ENCODE measurements around the gene RPS6KL1. TPM values are rescaled to one million over a fixed set of nuclear protein-coding genes. Genes with fewer than 3 reads are reported as not detected.
A peak's percentile ranks its signal among the peaks of the same experiment; 100 is the strongest.

RPS6KL1 gene
- total and polyA plus RNA-seq, 5 experiments from 2014 or later = 0.50 to 6.4 (median 3.6) TPM

DNA sequence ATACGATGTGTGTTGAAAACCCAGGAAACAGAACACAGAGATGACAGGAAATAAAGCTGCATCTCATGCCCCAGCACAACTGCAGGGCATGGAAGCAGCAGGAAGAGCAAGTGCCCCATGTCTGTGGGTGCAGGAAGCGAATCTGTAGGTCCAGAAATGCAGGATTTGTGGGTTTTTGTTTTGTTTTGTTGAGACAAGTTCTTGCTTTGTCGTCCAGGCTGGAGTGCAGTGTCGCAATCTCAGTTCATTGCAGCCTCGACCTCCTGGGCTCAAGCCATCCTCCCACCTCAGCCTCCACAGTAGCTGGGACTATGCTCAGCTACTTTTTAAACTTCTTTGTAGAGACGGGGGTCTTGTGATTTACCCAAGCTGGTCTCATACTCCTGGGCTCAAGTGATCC, 6.2 kb upstream of the RPS6KL1 start:
- DNase-seq (no peak), ATAC-seq (no peak)
- H3K4me3 Mint-ChIP-seq = no peak overlapping the region
- peaks cover 2 to 12% (median 9%) of the 10 kb centered on the region in 4 donors for H3K4me1 Mint-ChIP-seq
- peaks cover 0 to 7% (median 3%) of the 10 kb centered on the region in 5 donors for H3K27me3 Mint-ChIP-seq
- H3K27ac Mint-ChIP-seq = no peak overlapping the region
- no peaks in the 10 kb centered on the region for H3K36me3 Mint-ChIP-seq
- POLR2A ChIA-PET = no interaction called here
- H3K9me3 Mint-ChIP-seq = no peaks in the 10 kb centered on the region

DNA sequence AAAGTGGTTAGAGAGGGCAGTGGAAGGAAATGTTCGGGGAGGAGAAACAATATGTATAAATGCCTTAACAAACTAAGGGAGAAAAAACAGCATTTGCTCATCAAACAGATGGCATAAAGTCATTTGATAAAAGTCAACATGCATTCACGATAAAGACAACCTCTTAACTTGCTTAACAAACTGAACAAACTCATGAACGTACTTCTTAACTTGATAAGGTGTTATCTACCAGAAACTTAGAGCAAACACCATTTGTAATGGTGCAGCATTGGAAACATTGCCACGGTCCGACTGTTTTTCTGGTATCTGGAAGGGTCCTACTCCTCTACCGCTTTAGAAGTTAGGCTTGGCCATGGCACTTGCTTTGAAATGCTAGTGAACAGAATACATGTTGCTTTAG, 4.2 kb upstream of the RPS6KL1 start:
- ATAC-seq = no peak
- H3K27me3 Mint-ChIP-seq = peaks cover 0 to 5% (median 0%) of the 10 kb centered on the region in 5 donors
- POLR2A ChIA-PET = no interaction called here
- DNase-seq = no peak
- H3K4me1 Mint-ChIP-seq = peaks cover 0 to 12% (median 4%) of the 10 kb centered on the region in 4 donors
- no peaks in the 10 kb centered on the region for H3K9me3 Mint-ChIP-seq
- no peak overlapping the region for H3K4me3 Mint-ChIP-seq
- H3K27ac Mint-ChIP-seq = no peak overlapping the region
- no peaks in the 10 kb centered on the region for H3K36me3 Mint-ChIP-seq

GRCh38 chr14:74924061-74924460, 1.0 kb upstream of the RPS6KL1 start:
- no peak for ATAC-seq
- POLR2A ChIA-PET = interaction anchor here (1.1 kb wide), 1 partner anchor 79 kb away, joined by 3 read pairs; the partner anchor contains the start of gene EIF2B2
- Mint-ChIP-seq H3K9me3 (no peaks in the 10 kb centered on the region), H3K4me3 (peak overlapping the region in 7 of 10 donors; percentile 30 to 69 (median 49)), H3K27ac (peak overlapping the region in 2 of 10 donors; percentile 24 to 67), H3K27me3 (peaks cover 0 to 5% (median 0%) of the 10 kb centered on the region in 5 donors), H3K36me3 (no peaks in the 10 kb centered on the region), H3K4me1 (peaks cover under 1 to 12% (median 3%) of the 10 kb centered on the region in 4 donors)
- DNase-seq = no peak

- H3K27ac Mint-ChIP-seq = peak overlapping the region in 6 of 10 donors; percentile 78 to 85 (median 84)
- POLR2A ChIA-PET = interaction anchor here (0.7 kb wide), 1 partner anchor 9 kb away, joined by 6 read pairs; no protein-coding TSS in a partner anchor
- H3K4me1 Mint-ChIP-seq = peaks cover 0 to 11% (median 3%) of the 10 kb centered on the region in 4 donors
- DNase-seq = no peak
- peaks cover 0 to 5% (median 0%) of the 10 kb centered on the region in 5 donors for H3K27me3 Mint-ChIP-seq
- H3K4me3 Mint-ChIP-seq = peak overlapping the region; percentile 64 to 83 (median 72)
- H3K9me3 Mint-ChIP-seq = no peaks in the 10 kb centered on the region
- ATAC-seq = no peak
- no peaks in the 10 kb centered on the region for H3K36me3 Mint-ChIP-seq
Observed at GRCh38 chr14:74921987-74922751, 891 bp downstream of the RPS6KL1 start.

DNA sequence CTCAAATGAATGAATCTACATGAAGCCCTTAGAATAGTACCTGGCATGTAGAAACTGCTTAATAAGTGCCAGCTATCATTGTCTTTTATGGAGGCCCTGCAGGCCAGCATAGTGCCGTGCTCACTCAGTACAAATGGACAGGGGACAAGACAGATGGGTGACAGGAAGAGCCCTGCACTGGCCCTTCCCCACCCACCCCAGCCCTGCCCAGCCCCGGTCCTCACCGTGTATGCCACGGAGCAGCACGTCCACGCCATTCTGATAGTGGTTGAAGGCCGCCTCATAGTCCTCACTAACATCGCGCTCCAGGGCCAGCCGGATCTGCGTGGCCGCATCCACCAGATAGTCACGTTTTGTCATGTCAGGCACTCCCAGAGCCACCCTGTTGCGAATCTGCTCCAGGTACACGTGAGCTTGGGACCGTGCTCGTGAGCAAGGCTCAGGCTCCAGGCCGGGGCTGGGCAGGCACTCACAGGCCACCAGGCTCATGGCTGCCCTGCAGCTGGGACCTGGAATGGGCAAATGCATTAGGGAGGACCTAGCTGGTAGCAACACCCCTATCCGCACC, 1.9 kb downstream of the RPS6KL1 start:
- ATAC-seq = no peak
- Mint-ChIP-seq H3K27me3 (peaks cover 0 to 3% (median 0%) of the 10 kb centered on the region in 5 donors), H3K4me3 (no peak overlapping the region), H3K9me3 (no peaks in the 10 kb centered on the region), H3K4me1 (peaks cover 0 to 11% (median 3%) of the 10 kb centered on the region in 4 donors), H3K27ac (peak overlapping the region in 1 of 10 donors; percentile 11), H3K36me3 (no peaks in the 10 kb centered on the region)
- no peak for DNase-seq
- POLR2A ChIA-PET = no interaction called here

DNA sequence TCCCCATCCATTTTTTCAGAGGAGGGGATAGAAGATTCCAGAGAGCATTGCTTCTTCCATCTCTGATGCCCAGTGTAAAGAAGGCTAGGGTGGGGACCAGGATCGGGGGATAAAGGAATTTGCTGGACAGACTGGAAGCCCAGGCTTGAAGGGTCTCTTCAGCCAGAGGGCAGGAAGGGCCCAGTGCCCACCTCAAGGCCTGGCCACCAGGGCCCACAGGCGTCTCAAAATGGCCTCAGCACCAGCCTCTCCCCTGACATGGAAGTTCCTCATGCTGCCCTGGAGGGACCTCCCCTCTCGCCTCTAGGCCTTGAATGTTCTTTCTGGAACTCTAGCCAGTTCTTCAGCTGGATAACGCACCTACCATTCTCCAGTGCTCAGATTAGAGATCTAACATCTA, 2.8 kb downstream of the RPS6KL1 start:
- no peaks in the 10 kb centered on the region for H3K36me3 Mint-ChIP-seq
- no peak overlapping the region for H3K27ac Mint-ChIP-seq
- no peak for ATAC-seq
- POLR2A ChIA-PET = no interaction called here
- DNase-seq = no peak
- peaks cover 0 to 3% (median 0%) of the 10 kb centered on the region in 5 donors for H3K27me3 Mint-ChIP-seq
- H3K9me3 Mint-ChIP-seq = no peaks in the 10 kb centered on the region
- no peak overlapping the region for H3K4me3 Mint-ChIP-seq
- peaks cover 0 to 11% (median 3%) of the 10 kb centered on the region in 4 donors for H3K4me1 Mint-ChIP-seq

DNA sequence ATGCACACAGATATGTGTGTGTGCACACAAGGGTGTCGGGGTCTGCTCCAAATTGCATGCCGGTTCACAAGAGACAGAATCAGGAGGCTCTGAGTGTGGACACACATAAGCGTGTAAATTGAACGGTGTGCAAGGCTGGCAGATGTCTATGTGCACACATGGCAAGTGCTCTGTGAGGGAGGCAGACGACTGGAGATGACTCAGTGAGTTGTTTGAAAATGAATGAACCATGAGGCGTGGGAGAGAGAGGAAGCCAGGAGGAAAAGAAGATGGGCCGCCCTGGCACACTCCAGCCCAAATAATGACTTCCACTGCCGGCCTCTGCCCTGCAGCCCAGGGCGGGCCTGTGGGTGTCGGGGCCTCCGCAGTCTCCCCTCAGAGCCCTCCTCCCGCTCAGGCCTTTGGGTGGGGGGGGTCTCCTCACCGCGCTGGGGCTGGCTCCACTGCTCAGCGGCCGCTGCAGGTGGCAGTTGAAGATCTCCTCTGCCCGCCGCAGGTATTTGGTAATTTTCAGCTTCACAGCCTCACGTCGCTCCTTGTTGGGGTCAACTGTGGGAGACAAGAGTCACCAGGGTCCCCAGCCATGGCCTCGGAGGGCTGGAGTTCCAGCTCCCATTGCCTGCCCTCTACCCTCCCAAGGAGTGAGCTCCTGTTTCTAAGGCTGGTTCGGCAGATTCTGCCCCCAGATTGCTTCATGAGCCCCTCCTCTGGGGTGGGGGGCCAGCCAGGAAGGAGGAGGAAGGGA, 3.5 kb downstream of the RPS6KL1 start:
- Mint-ChIP-seq H3K27me3 (peaks cover 0 to 3% (median 0%) of the 10 kb centered on the region in 5 donors), H3K36me3 (no peaks in the 10 kb centered on the region), H3K4me1 (peaks cover 0 to 11% (median 3%) of the 10 kb centered on the region in 4 donors), H3K27ac (peak overlapping the region in 1 of 10 donors; percentile 24), H3K9me3 (no peaks in the 10 kb centered on the region), H3K4me3 (peak overlapping the region in 1 of 10 donors; percentile 18)
- DNase-seq = no peak
- POLR2A ChIA-PET = no interaction called here
- no peak for ATAC-seq

DNA sequence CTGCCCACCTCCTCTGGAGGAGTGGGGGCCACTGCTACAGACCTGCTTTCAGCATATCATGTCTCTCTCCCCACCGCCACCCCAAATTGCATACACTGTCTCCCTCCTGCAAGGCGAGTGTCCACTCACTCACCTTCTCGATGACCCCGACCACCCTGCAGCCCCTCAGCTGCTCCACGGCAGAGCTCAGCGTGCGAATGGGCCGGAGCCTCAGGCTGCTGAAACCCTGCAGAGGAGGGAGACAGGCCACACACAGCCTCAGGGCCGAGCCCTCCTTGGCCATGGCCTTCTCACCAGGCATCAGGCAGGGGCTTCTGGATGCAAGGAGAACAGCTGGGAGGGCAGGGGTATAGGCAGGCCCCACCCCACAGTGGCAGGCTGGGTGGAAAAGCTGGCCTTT, 4.7 kb downstream of the RPS6KL1 start:
- H3K27me3 Mint-ChIP-seq = no peaks in the 10 kb centered on the region
- ATAC-seq (no peak), DNase-seq (no peak)
- H3K4me3 Mint-ChIP-seq = peak overlapping the region in 1 of 10 donors; percentile 51
- no peaks in the 10 kb centered on the region for H3K36me3 Mint-ChIP-seq
- no peak overlapping the region for H3K27ac Mint-ChIP-seq
- H3K9me3 Mint-ChIP-seq = no peaks in the 10 kb centered on the region
- H3K4me1 Mint-ChIP-seq = peaks cover 0 to 5% (median under 1%) of the 10 kb centered on the region in 4 donors
- POLR2A ChIA-PET = no interaction called here

DNA sequence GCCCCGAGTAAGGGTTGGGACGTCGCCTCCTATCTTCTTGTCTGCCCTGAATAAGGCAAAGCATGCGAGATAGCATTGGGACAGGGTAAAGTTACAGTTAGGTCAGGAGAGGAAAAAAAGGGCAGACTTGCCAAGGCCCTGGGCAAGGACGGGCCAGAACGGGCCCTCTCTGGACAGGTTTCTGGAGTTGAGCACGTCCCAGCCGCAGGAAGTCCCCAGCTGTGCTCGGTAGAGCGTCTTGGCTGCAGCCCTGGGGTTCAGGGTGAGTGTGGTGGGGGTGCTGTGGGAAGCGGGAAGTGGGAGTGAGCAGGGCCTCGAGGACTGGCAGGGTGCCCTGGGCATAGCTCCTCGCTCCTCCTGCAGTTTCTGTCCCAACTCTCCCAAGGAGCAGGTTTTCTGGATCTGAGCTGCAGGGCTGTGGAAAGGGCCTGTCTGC, 5.4 kb downstream of the RPS6KL1 start:
- no peak for ATAC-seq
- Mint-ChIP-seq H3K9me3 (no peaks in the 10 kb centered on the region), H3K4me1 (peaks cover 0 to 4% (median under 1%) of the 10 kb centered on the region in 4 donors), H3K36me3 (no peaks in the 10 kb centered on the region), H3K27ac (no peak overlapping the region), H3K4me3 (no peak overlapping the region), H3K27me3 (no peaks in the 10 kb centered on the region)
- POLR2A ChIA-PET = no interaction called here
- DNase-seq = no peak

GRCh38 chr14:74917178-74917543, 5.9 kb downstream of the RPS6KL1 start:
- ATAC-seq (no peak), DNase-seq (no peak)
- H3K36me3 Mint-ChIP-seq = no peaks in the 10 kb centered on the region
- POLR2A ChIA-PET = interaction anchor here (0.7 kb wide), 1 partner anchor 13 kb away, joined by 3 read pairs; no protein-coding TSS in a partner anchor
- H3K9me3 Mint-ChIP-seq = no peaks in the 10 kb centered on the region
- H3K4me3 Mint-ChIP-seq = no peak overlapping the region
- no peak overlapping the region for H3K27ac Mint-ChIP-seq
- H3K27me3 Mint-ChIP-seq = no peaks in the 10 kb centered on the region
- H3K4me1 Mint-ChIP-seq = peaks cover 0 to 2% (median under 1%) of the 10 kb centered on the region in 4 donors

DNA sequence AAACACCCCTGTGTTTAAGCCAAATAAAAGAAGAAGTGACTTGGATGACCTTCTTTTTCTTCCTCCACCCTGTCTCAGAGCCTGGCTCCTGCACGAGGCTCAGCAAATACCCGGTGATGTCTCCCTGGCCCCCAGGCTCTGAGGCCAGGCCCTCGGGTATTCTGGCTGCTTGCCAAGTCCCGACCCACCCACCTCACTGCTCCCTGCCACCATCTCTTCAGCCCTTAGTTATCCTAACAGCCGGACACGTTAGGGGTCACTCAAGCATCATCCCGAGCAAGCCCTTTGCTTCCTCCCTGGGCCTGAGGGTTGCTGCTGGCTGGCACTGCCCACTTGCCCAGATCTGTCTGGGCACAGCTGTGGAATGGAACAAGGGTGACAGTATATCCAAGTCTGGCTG, 7.2 kb downstream of the RPS6KL1 start:
- ATAC-seq = no peak
- POLR2A ChIA-PET = no interaction called here
- Mint-ChIP-seq H3K9me3 (no peaks in the 10 kb centered on the region), H3K36me3 (no peaks in the 10 kb centered on the region), H3K4me1 (peaks cover 0 to 1% (median 0%) of the 10 kb centered on the region in 4 donors), H3K4me3 (no peak overlapping the region), H3K27ac (no peak overlapping the region), H3K27me3 (no peaks in the 10 kb centered on the region)
- no peak for DNase-seq

GRCh38 chr14:74915426-74915825, 7.6 kb downstream of the RPS6KL1 start:
- Mint-ChIP-seq H3K4me1 (no peaks in the 10 kb centered on the region), H3K4me3 (no peak overlapping the region), H3K9me3 (no peaks in the 10 kb centered on the region), H3K36me3 (no peaks in the 10 kb centered on the region), H3K27ac (no peak overlapping the region), H3K27me3 (no peaks in the 10 kb centered on the region)
- POLR2A ChIA-PET = interaction anchor here (0.6 kb wide), 1 partner anchor 38 kb away, joined by 4 read pairs; no protein-coding TSS in a partner anchor
- ATAC-seq = no peak
- no peak for DNase-seq
